K562 (cell line): ENCODE results near the gene CCDC82. TPM values are rescaled to one million over a fixed set of nuclear protein-coding genes. Genes with fewer than 3 reads are reported as not detected.

Experiments
- CCNT2 ChIP-seq: IDR thresholded peaks from 2 replicates; pipeline ENCODE4 v1.6.1; 2011; ENCODE audit warnings: borderline replicate concordance, low read depth, mild to moderate bottlenecking, moderate library complexity, mixed read lengths, low read length; ENCODE audit not compliant: insufficient read length; ENCODE audit errors: extremely low read depth
- ELF1 ChIP-seq: fragments of 200-800 bp; sonication (Bioruptor generic); IDR thresholded peaks from 2 replicates; pipeline ENCODE4 v1.6.1; 2016; ENCODE audit warnings: missing genetic modification characterization, missing compliant biosample characterization
- HDAC6 ChIP-seq: IDR thresholded peaks from 2 replicates; pipeline ENCODE4 v1.6.1; 2012; ENCODE audit warnings: low read depth, mild to moderate bottlenecking, control low read depth, inconsistent platforms, low read length, moderate library complexity
- ILK ChIP-seq: fragments of 450-650 bp; IDR thresholded peaks from 2 replicates; pipeline ENCODE4 v1.6.1; 2016; ENCODE audit warnings: missing genetic modification characterization, low read depth, mild to moderate bottlenecking, missing compliant biosample characterization, moderate library complexity, borderline replicate concordance
- KLF1 ChIP-seq: fragments of 450-650 bp; IDR thresholded peaks from 2 replicates; pipeline ENCODE4 v1.6.1; 2016; ENCODE audit warnings: missing genetic modification characterization, missing compliant biosample characterization
- PCBP1 ChIP-seq: fragments of 200-400 bp; formaldehyde crosslinking; IDR thresholded peaks from 2 replicates; pipeline ENCODE4 v1.6.1; 2018; ENCODE audit warnings: mild to moderate bottlenecking, low read depth, low read length; ENCODE audit not compliant: poor library complexity, severe bottlenecking
- PPARD ChIP-seq: fragments of 250-450 bp; sonication (Bioruptor Pico); IDR thresholded peaks from 2 replicates; pipeline ENCODE4 v1.8.0; 2022; ENCODE audit warnings: inconsistent platforms, mild to moderate bottlenecking, moderate library complexity
- RFX5 ChIP-seq: IDR thresholded peaks from 2 replicates; pipeline ENCODE4 v1.6.1; 2011; ENCODE audit warnings: low read depth, mild to moderate bottlenecking, improper control_type of control experiment, low read length
- RNF219 ChIP-seq: fragments of 250-450 bp; sonication (Bioruptor Pico); IDR thresholded peaks from 2 replicates; pipeline ENCODE4 v1.5.0; 2022; ENCODE audit warnings: mild to moderate bottlenecking
- SNRNP70 ChIP-seq: fragments of 200-400 bp; formaldehyde crosslinking; optimal IDR thresholded peaks from 2 replicates; pipeline ENCODE3; 2017; ENCODE audit warnings: low read depth, low read length
- TAL1 ChIP-seq: fragments of 450-650 bp; IDR thresholded peaks from 2 replicates; pipeline ENCODE4 v1.6.1; 2016; ENCODE audit warnings: mild to moderate bottlenecking
- TBL1XR1 ChIP-seq, 2 experiments: IDR thresholded peaks; 2 replicates each; pipeline ENCODE4 v1.6.1; 2012; ENCODE audit warnings: improper control_type of control experiment in 2 of 2, low read length in 2 of 2, mild to moderate bottlenecking in 1 of 2
- TEAD4 ChIP-seq, 2 experiments: sonication (generic) in 1 of 2; formaldehyde crosslinking in 1 of 2; IDR thresholded peaks; 2 replicates each; pipeline versions ENCODE4 v1.6.1 to v1.8.0; 2012 to 2022; ENCODE audit warnings: borderline replicate concordance in 1 of 2, inconsistent platforms in 1 of 2, low read length in 1 of 2, mild to moderate bottlenecking in 1 of 2, missing genetic modification reagents in 1 of 2
- U2AF1 ChIP-seq: fragments of 200-400 bp; formaldehyde crosslinking; optimal IDR thresholded peaks from 2 replicates; pipeline ENCODE3; 2017; ENCODE audit warnings: mild to moderate bottlenecking, low read depth, low read length, moderate library complexity
- YBX1 ChIP-seq: fragments of 450-650 bp; IDR thresholded peaks from 2 replicates; pipeline ENCODE4 v1.7.1; 2016; ENCODE audit warnings: mild to moderate bottlenecking
- ZNF23 ChIP-seq: fragments of 250-450 bp; sonication (Bioruptor Pico); IDR thresholded peaks from 2 replicates; pipeline ENCODE4 v1.4.0; 2020; ENCODE audit warnings: mild to moderate bottlenecking
- ZNF445 ChIP-seq: fragments of 250-450 bp; sonication (Bioruptor Pico); IDR thresholded peaks from 2 replicates; pipeline ENCODE4 v1.4.0; 2020; ENCODE audit warnings: low read depth, mild to moderate bottlenecking, moderate library complexity
- ZNF511 ChIP-seq: sonication (generic); formaldehyde crosslinking; IDR thresholded peaks from 2 replicates; pipeline ENCODE4 v1.8.0; 2022; ENCODE audit warnings: mild to moderate bottlenecking, missing genetic modification reagents
- ZNF830 ChIP-seq: fragments of 250-450 bp; sonication (Bioruptor Pico); IDR thresholded peaks from 2 replicates; pipeline ENCODE4 v1.5.0; 2021; ENCODE audit warnings: mild to moderate bottlenecking
- polyA plus RNA-seq, 8 experiments: library from polyadenylated mRNA; depleted of rRNA in 4 of 8; stranded (reverse) in 5 of 8; unstranded in 3 of 8; fragments of >200 nt; fragmentation: Nextera tagmentation in 2 of 8; fragmentation: Illumina TruSeq in 1 of 8; extraction: Ambion mirVana in 2 of 8; extraction: Trizol in 1 of 8; gene quantifications; 2 replicates each; pipeline versions ENCODE4 v1.2.1 to v1.2.3, GENCODE V29; 2011 to 2014; ENCODE audit warnings: inconsistent platforms in 1 of 8, missing spikeins in 1 of 8
- total RNA-seq, 7 experiments: library from RNA; depleted of rRNA in 6 of 7; stranded (reverse); fragments of >200 nt in 6 of 7; fragmentation: Illumina TruSeq in 2 of 7; extraction: Trizol in 2 of 7; gene quantifications; 2 replicates each; pipeline versions ENCODE4 v1.2.1 to v1.2.3, GENCODE V29; 2011 to 2021; ENCODE audit warnings: low replicate concordance in 1 of 7
- TF ChIP-seq, protein P1 (sequence below): fragments of 250-450 bp; sonication (Bioruptor Pico); IDR thresholded peaks from 2 replicates; pipeline ENCODE4 v1.9.0; 2021; ENCODE audit warnings: mild to moderate bottlenecking, inconsistent platforms

The CCDC82 gene
- total and polyA plus RNA-seq, 9 of the 15 experiments (the other 6 are each of a cell fraction or from before 2014, with no cell fraction given): 12.5 to 51.3 (median 24.5) TPM

DNA sequence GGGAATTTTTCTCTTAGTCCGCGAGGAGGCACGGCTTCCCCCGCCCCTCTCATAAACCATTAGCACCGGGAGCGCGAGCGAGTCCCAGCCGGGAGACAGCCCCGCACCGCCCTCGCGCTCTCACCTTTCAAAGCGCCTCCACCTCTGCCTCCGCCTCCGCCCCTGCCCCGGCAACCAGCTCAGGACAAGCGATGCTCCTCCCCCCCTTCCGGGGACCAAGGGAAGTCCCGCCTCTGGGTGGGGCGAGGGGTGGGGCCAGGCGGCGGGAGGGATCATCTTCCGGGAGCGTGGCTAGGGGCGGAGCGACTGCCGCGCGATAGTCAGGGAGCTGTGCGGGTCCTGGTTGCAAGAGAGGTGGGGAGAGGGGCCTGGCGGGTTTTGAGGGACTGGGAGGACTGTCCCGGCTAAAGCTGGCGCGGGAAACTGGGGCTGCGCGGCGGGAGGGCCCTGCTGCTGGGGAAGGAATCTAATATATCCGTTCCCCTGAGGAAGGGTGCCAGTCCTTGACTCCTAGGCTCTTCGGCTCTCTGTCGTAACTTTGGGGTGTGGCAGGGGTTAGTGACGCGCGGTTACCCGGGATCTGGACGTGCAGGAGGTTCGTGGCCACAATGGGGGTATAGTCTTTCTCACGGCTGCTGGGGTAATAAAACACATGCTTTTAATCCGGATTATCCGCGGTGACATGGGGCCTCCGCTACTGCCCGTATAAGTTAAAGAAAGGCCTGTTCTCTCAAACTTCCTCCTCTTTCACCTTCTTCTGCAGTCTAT lies at the start of gene CCDC82, which contains the start of gene JRKL (continued):
- peak; percentile 65 for TF ChIP-seq PCBP1
- TF ChIP-seq ZNF511 (CRISPR knock-in tag): peak; percentile 56; the same call in 1 of the 2 replicates
- peak; percentile 81; the same call in 1 of the 2 replicates for TF ChIP-seq ZNF445 (CRISPR knock-in tag)
- TF ChIP-seq TAL1: no peak
- peak; percentile 83 for TF ChIP-seq KLF1 (tag)
- TF ChIP-seq TBL1XR1 (IDR thresholded peaks at IDR 0.05; ENCODE audit: low read length in 2 of 2): no peak
- no peak for TF ChIP-seq U2AF1
- no peak for TF ChIP-seq HDAC6
- TF ChIP-seq ELF1 (tag): peak; percentile 75; the same call in 1 of the 2 replicates
- no peak for TF ChIP-seq ZNF830 (CRISPR knock-in tag)
- TF ChIP-seq, protein P1, sequence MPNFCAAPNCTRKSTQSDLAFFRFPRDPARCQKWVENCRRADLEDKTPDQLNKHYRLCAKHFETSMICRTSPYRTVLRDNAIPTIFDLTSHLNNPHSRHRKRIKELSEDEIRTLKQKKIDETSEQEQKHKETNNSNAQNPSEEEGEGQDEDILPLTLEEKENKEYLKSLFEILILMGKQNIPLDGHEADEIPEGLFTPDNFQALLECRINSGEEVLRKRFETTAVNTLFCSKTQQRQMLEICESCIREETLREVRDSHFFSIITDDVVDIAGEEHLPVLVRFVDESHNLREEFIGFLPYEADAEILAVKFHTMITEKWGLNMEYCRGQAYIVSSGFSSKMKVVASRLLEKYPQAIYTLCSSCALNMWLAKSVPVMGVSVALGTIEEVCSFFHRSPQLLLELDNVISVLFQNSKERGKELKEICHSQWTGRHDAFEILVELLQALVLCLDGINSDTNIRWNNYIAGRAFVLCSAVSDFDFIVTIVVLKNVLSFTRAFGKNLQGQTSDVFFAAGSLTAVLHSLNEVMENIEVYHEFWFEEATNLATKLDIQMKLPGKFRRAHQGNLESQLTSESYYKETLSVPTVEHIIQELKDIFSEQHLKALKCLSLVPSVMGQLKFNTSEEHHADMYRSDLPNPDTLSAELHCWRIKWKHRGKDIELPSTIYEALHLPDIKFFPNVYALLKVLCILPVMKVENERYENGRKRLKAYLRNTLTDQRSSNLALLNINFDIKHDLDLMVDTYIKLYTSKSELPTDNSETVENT: no peak
- no peak for TF ChIP-seq ILK (tag)
- TF ChIP-seq YBX1: no peak
- peak; percentile 20 for TF ChIP-seq CCNT2
- TF ChIP-seq RNF219 (CRISPR knock-in tag): no peak
- TF ChIP-seq TEAD4 (IDR thresholded peaks at IDR 0.05; ENCODE audit: low read length): no peak
- no peak for TF ChIP-seq TEAD4 (CRISPR knock-in tag; IDR thresholded peaks at IDR 0.05; ENCODE audit: borderline replicate concordance)
- no peak for TF ChIP-seq PPARD (CRISPR knock-in tag)
- no peak for TF ChIP-seq ZNF23 (CRISPR knock-in tag)
- TF ChIP-seq RFX5: no peak
- TF ChIP-seq SNRNP70: no peak
